ENCODE measurements around the gene HADHB.

The HADHB gene

GRCh38 chr2:26244309-26245230 lies at the start of gene HADHB, which contains the start of gene HADHA:
TSS of gene HADHB (plus strand) at chr2:26244939. CDS start at chr2:26254255, 9,316 bp downstream.
TSS of gene HADHA (minus strand) at chr2:26244632. CDS start at chr2:26244596, 36 bp downstream.
- Histone ChIP-seq H3K27ac (peak within 1 kb of the TSS; percentile 90 to 92), H3K27me3 (no peaks in the 10 kb centered on the region), H3K4me1 (peaks cover 0 to 47% (median 22%) of the 10 kb centered on the region in 4 donors), H3K36me3 (no peaks in the 10 kb centered on the region), H3K4me3 (peak within 1 kb of the TSS; percentile 76 to 83), H3K9me3 (no peaks in the 10 kb centered on the region)
- intact Hi-C loops (cut with DNase I; ENCODE audit: low total_unique reads), result loop anchor here (5.0 kb wide), 1 partner anchor 88 kb away; no protein-coding TSS in a partner anchor
- peak; percentile 24 to 38 for TF ChIP-seq CTCF (IDR thresholded peaks at IDR 0.05)
- peak; percentile 87 to 92 for DNase-seq

DNA sequence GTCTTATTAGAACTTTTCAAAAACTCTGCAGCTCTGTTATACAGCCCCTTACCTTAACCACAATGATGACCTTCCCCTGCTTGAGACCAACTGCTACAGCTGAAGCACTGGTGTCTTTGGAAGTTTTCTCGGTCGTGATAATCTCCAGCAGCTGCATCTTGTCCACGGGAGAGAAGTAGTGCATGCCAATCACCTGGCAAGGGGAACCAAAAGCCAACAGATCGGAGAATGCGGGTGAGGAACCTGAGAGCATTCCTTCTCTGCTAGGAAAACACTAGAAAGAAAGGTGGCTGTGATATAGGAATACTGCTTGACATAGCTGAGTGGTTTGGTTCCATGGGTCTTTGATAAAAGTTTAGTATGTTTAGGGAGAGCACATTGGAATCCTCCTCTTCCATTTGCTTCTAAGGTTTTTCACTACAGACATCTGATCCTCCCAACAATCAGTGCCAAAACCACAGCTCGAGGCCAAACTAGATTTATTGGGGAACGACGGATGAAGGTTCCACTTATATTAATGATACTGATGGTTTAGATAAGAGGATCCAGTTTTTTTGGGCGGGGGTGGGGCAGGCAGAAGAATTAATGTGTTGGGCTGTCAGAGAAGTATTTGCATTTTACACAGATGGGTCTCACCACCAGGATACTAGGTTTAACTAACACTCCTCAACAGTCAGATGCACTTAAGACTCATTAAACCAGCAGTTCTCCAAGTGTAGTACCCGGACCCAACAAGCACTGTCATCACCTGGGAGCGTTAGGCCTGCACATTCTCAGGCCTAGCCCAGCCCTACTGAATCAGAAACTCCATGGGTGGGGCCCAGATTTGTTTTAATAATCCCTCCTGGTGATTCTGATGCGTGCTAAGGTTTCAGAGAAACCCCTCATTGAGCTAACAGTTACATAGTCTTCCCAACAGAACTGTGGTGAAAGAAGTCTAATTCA lies 49.4 kb upstream of the HADHB start:
- Histone ChIP-seq H3K4me1 (no peaks in the 10 kb centered on the region), H3K36me3 (peaks cover 64 to 100% (median 83%) of the 10 kb centered on the region in 3 donors), H3K9me3 (no peaks in the 10 kb centered on the region), H3K4me3 (no peak overlapping the region), H3K27me3 (no peaks in the 10 kb centered on the region), H3K27ac (no peak overlapping the region)
- no peak for TF ChIP-seq CTCF (IDR thresholded peaks at IDR 0.05)
- intact Hi-C loops (cut with DNase I; ENCODE audit: low total_unique reads), result no loop called here
- DNase-seq, result no peak

- no peaks in the 10 kb centered on the region for H3K27me3 ChIP-seq
- intact Hi-C loops (cut with DNase I; ENCODE audit: low total_unique reads), result no loop called here
- no peak overlapping the region for H3K27ac ChIP-seq
- H3K4me1 ChIP-seq, result no peaks in the 10 kb centered on the region
- TF ChIP-seq CTCF (IDR thresholded peaks at IDR 0.05), result no peak
- no peak for DNase-seq
- H3K4me3 ChIP-seq, result no peak overlapping the region
- H3K9me3 ChIP-seq, result no peaks in the 10 kb centered on the region
- peaks cover 80 to 100% (median 81%) of the 10 kb centered on the region in 3 donors for H3K36me3 ChIP-seq
These were observed 47.9 kb upstream of the HADHB start for GRCh38 chr2:26196683-26197418.

- no peak for TF ChIP-seq CTCF (IDR thresholded peaks at IDR 0.05)
- no peaks in the 10 kb centered on the region for H3K27me3 ChIP-seq
- H3K9me3 ChIP-seq, result no peaks in the 10 kb centered on the region
- no peaks in the 10 kb centered on the region for H3K4me1 ChIP-seq
- intact Hi-C loops (cut with DNase I; ENCODE audit: low total_unique reads), result no loop called here
- H3K4me3 ChIP-seq, result no peak overlapping the region
- no peak for DNase-seq
- H3K27ac ChIP-seq, result no peak overlapping the region
- H3K36me3 ChIP-seq, result peaks cover 83 to 100% (median 86%) of the 10 kb centered on the region in 3 donors
These were observed 47.2 kb upstream of the HADHB start for GRCh38 chr2:26197516-26197915.

DNA sequence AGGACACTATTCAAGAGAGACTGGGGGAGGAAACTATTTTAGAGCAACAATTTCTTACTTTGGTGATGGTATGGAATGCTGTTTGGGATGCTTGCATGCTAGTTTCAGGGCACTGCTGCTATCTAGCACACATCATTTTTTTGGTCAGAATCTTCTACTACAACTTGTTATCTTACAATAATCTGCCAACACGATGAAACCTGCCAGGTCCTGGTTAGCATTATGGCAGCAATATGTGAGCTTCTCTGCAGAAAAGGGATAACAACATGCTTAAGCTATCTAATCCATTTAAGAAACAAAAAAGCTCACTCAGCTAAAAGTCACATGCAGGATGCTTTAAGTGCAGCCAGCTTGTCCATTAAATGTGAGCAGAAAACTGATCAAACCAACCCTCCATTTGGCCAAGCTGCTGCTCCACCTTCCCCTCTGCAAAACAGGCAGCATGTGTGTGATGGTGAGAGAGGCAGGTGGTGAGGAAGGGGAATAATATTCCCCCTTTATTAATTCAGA lies 41.7 kb upstream of the HADHB start:
- no peaks in the 10 kb centered on the region for H3K9me3 ChIP-seq
- intact Hi-C loops (cut with DNase I; ENCODE audit: low total_unique reads), result no loop called here
- TF ChIP-seq CTCF (IDR thresholded peaks at IDR 0.05), result no peak
- no peak overlapping the region for H3K4me3 ChIP-seq
- H3K27me3 ChIP-seq, result no peaks in the 10 kb centered on the region
- H3K36me3 ChIP-seq, result peaks cover 63 to 99% (median 70%) of the 10 kb centered on the region in 3 donors
- DNase-seq, result no peak
- no peaks in the 10 kb centered on the region for H3K4me1 ChIP-seq
- H3K27ac ChIP-seq, result no peak overlapping the region

All from tibial artery (tissue), 4 donors.